Activated B cell treated with CpG ODN at 0.5 μM for 24 hours (primary cell): ENCODE results near the gene SERGEF. TPM values are rescaled to one million over a fixed set of nuclear protein-coding genes. Genes with fewer than 3 reads are reported as not detected.

Source experiments
- ATAC-seq: fragments of 200-7000 bp; cut with Tn5 transposase; one replicate; pipeline ENCODE4 v1.10.0; 2021; ENCODE audit warnings: low read depth, mild to moderate bottlenecking, moderate library complexity
- CTCF ChIA-PET: fragments of 350-600 bp; sonication (Branson Sonifier 250); formaldehyde crosslinking; loops from one replicate; lab custom pipeline; 2021; ENCODE audit warnings: antibody characterized with exemption; lab: Charles Lee
- POLR2A ChIA-PET: fragments of 350-600 bp; sonication (Branson Sonifier 250); formaldehyde crosslinking; loops from one replicate; lab custom pipeline; 2021; ENCODE audit warnings: antibody characterized with exemption; lab: Charles Lee
- DNase-seq: peaks from one replicate; pipeline ENCODE4 v3.0.0; 2022
- H3K27ac Mint-ChIP-seq: one replicate; pipeline ENCODE4 v1.8.0; 2020; ENCODE audit warnings: mixed read lengths
- H3K27me3 Mint-ChIP-seq: one replicate; pipeline ENCODE4 v1.8.0; 2021; ENCODE audit warnings: mixed read lengths
- H3K36me3 Mint-ChIP-seq: one replicate; pipeline ENCODE4 v1.8.0; 2021; ENCODE audit warnings: low read depth, mixed read lengths
- H3K4me1 Mint-ChIP-seq: one replicate; pipeline ENCODE4 v1.8.0; 2021; ENCODE audit warnings: mixed read lengths
- H3K4me3 Mint-ChIP-seq: one replicate; pipeline ENCODE4 v1.8.0; 2020; ENCODE audit warnings: mild to moderate bottlenecking, mixed read lengths
- H3K9me3 Mint-ChIP-seq: one replicate; pipeline ENCODE4 v1.8.0; 2020; ENCODE audit warnings: mixed read lengths
- intact Hi-C: fragments of 100-400 bp; cut with micrococcal nuclease; formaldehyde crosslinking; loops from one replicate; pipeline ENCODE4 v1.15.1; 2024
- total RNA-seq: library from RNA; stranded (reverse); gene quantifications from 2 replicates; pipeline ENCODE4 v1.2.3, GENCODE V29; 2022
- TF ChIP-seq, protein P1 (sequence below): fragments of 200-600 bp; IDR thresholded peaks from one replicate; pipeline ENCODE4 v1.8.0; 2022; ENCODE audit warnings: antibody characterized with exemption, mild to moderate bottlenecking

Gene SERGEF
- total RNA-seq, 1 donor from 2014 or later: 38.4 TPM

GRCh38 chr11:17989306-17989705, 23.5 kb downstream of the SERGEF start:
- TF ChIP-seq, protein P1, sequence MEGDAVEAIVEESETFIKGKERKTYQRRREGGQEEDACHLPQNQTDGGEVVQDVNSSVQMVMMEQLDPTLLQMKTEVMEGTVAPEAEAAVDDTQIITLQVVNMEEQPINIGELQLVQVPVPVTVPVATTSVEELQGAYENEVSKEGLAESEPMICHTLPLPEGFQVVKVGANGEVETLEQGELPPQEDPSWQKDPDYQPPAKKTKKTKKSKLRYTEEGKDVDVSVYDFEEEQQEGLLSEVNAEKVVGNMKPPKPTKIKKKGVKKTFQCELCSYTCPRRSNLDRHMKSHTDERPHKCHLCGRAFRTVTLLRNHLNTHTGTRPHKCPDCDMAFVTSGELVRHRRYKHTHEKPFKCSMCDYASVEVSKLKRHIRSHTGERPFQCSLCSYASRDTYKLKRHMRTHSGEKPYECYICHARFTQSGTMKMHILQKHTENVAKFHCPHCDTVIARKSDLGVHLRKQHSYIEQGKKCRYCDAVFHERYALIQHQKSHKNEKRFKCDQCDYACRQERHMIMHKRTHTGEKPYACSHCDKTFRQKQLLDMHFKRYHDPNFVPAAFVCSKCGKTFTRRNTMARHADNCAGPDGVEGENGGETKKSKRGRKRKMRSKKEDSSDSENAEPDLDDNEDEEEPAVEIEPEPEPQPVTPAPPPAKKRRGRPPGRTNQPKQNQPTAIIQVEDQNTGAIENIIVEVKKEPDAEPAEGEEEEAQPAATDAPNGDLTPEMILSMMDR: no peak
- Mint-ChIP-seq H3K36me3 (peaks cover 74% of the 10 kb centered on the region), H3K9me3 (no peaks in the 10 kb centered on the region), H3K4me3 (no peak overlapping the region), H3K4me1 (no peaks in the 10 kb centered on the region), H3K27ac (no peak overlapping the region), H3K27me3 (no peaks in the 10 kb centered on the region)
- POLR2A ChIA-PET: no interaction called here
- ATAC-seq (no peak), DNase-seq (no peak)
- CTCF ChIA-PET: interaction anchor here (0.9 to 1.4 kb wide), 3 partner anchors 11 to 107 kb away, joined by 3 to 4 read pairs (median 3); no protein-coding TSS in a partner anchor
- intact Hi-C loops: no loop called here

DNA sequence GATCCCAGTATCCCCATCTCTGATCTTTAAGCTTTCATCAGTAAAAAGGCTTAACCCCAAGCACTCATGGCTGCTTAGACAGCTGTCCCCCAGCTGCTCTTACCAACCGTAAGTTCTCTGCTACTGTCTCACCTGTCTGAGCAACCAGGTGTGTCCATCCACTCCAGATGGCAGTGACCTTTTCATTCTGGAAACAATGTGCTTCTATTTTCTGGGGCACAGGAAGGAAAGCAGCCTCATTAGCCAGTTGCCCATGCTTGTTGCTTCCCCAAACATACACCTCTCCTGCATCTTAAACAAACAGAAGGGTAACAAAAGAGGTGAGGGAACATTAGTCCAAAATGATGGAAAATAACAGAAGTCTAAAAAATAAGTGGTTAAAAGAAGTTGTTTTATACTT, 24.4 kb downstream of the SERGEF start:
- ATAC-seq (no peak), DNase-seq (no peak)
- Mint-ChIP-seq H3K4me1 (no peaks in the 10 kb centered on the region), H3K27me3 (no peaks in the 10 kb centered on the region), H3K36me3 (peaks cover 75% of the 10 kb centered on the region), H3K9me3 (no peaks in the 10 kb centered on the region), H3K27ac (no peak overlapping the region), H3K4me3 (no peak overlapping the region)
- TF ChIP-seq, protein P1: no peak
- intact Hi-C loops: no loop called here
- ChIA-PET CTCF (interaction anchor here (1.2 kb wide), 1 partner anchor 108 kb away, joined by 3 read pairs; no protein-coding TSS in a partner anchor), POLR2A (no interaction called here)

GRCh38 chr11:17987826-17988225, 25.0 kb downstream of the SERGEF start:
- Mint-ChIP-seq H3K9me3 (no peaks in the 10 kb centered on the region), H3K4me3 (no peak overlapping the region), H3K4me1 (no peaks in the 10 kb centered on the region), H3K36me3 (peaks cover 74% of the 10 kb centered on the region), H3K27ac (no peak overlapping the region), H3K27me3 (no peaks in the 10 kb centered on the region)
- TF ChIP-seq, protein P1: no peak
- intact Hi-C loops: no loop called here
- DNase-seq: no peak
- ChIA-PET POLR2A (interaction anchor here (0.5 kb wide), 1 partner anchor 1382 kb away, joined by 5 read pairs; no protein-coding TSS in a partner anchor), CTCF (interaction anchor here (1.6 to 1.9 kb wide), 2 partner anchors 10 to 21 kb away, joined by 4 to 13 read pairs; no protein-coding TSS in a partner anchor)
- ATAC-seq: no peak

DNA sequence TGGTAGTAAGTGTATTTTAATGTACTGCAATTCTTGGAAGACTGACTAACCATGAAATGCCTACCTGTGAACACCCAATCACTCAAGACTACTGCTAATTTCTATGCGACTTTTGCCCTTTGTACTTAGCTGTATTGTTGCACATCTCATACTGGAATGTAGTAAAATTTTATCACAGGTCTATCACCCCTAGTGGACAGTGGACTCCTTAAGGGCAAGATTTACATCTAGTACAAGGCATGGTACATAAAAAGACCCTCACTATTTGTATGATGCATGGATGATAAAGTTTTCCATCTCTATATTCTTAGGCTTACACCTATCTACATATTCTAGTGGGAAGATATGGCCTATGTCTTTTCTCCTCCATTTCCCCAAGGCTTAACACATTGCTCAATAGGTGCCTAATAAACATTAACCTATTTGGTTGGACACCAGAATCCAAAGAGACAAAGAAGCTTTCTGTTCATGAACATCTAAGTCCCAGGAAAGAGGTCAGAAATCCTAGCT, 26.1 kb downstream of the SERGEF start:
- Mint-ChIP-seq H3K36me3 (peaks cover 71% of the 10 kb centered on the region), H3K4me3 (no peak overlapping the region), H3K27me3 (no peaks in the 10 kb centered on the region), H3K27ac (no peak overlapping the region), H3K9me3 (no peaks in the 10 kb centered on the region), H3K4me1 (no peaks in the 10 kb centered on the region)
- TF ChIP-seq, protein P1: no peak
- no peak for ATAC-seq
- DNase-seq: no peak
- ChIA-PET POLR2A (no interaction called here), CTCF (interaction anchor here (1.0 to 1.9 kb wide), 3 partner anchors 9 to 107 kb away, joined by 3 to 13 read pairs (median 4); no protein-coding TSS in a partner anchor)
- intact Hi-C loops: no loop called here

DNA sequence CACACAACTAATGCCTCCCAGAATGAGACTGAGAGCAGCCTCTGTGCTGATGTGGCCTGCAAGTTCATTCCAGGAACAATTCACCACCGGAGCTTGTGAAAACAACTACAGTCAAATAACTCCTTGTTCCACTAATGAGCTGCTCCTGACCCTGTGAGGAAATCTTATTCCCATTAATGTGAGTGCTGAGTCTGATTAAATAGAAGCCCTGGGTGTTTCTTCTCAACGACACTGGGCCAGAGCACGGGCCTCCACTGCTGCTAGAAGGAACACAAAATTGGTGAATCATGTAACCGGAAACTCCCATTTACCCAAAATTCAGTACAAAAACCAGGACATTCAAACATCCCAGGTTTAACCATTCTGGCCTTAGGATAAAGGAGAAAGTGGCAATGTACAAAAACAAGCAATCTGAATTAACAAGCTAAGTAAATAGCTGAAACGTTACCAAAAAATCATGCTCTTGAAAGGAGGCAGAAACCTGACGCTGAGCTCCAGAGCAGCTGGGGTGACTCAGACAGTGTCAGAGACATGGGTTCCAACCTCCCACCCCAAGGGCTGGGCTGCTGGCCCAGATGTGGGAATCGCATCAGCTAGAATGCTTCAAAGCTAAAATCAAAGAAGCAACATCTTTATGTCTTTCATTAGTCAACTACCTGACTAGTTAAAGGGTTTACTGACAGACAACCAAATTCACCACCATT, 26.7 kb downstream of the SERGEF start:
- H3K27ac Mint-ChIP-seq: no peak overlapping the region
- intact Hi-C loops: no loop called here
- ATAC-seq (no peak), DNase-seq (no peak)
- ChIA-PET CTCF (interaction anchor here (1.0 to 1.9 kb wide), 4 partner anchors 9 to 255 kb away, joined by 3 to 13 read pairs (median 4); no protein-coding TSS in a partner anchor), POLR2A (no interaction called here)
- no peaks in the 10 kb centered on the region for H3K27me3 Mint-ChIP-seq
- H3K4me3 Mint-ChIP-seq: no peak overlapping the region
- H3K4me1 Mint-ChIP-seq: no peaks in the 10 kb centered on the region
- H3K9me3 Mint-ChIP-seq: no peaks in the 10 kb centered on the region
- H3K36me3 Mint-ChIP-seq: peaks cover 74% of the 10 kb centered on the region
- TF ChIP-seq, protein P1: no peak
